SJSA1 (cell line): ENCODE measurements around the gene DMRTC2. TPM values are rescaled to one million over a fixed set of nuclear protein-coding genes. Genes with fewer than 3 reads are reported as not detected.

ENCODE experiments used
- DNase-seq, 2 experiments: peaks; one replicate each; pipeline ENCODE4 v3.0.0-alpha.2; 2015 to 2020; ENCODE audit warnings: low spot score in 2 of 2, low read depth in 1 of 2
- H3K27ac ChIP-seq: fragments of 250-450 bp; sonication (Bioruptor Pico); 2 replicates; pipeline ENCODE4 v1.5.1; 2020; ENCODE audit warnings: mild to moderate bottlenecking, moderate library complexity
- H3K27me3 ChIP-seq: fragments of 250-450 bp; sonication (Bioruptor Pico); replicated peaks from 2 replicates; pipeline ENCODE4 v1.5.1; 2020; ENCODE audit warnings: mild to moderate bottlenecking, moderate library complexity
- H3K36me3 ChIP-seq: fragments of 250-450 bp; sonication (Bioruptor Pico); 2 replicates; pipeline ENCODE4 v1.5.1; 2020; ENCODE audit warnings: mild to moderate bottlenecking
- H3K4me1 ChIP-seq: fragments of 250-450 bp; sonication (Bioruptor Pico); replicated peaks from 2 replicates; pipeline ENCODE4 v1.6.1; 2021; ENCODE audit warnings: mild to moderate bottlenecking
- H3K4me3 ChIP-seq: fragments of 250-450 bp; sonication (Bioruptor Pico); 2 replicates; pipeline ENCODE4 v1.5.1; 2020; ENCODE audit warnings: mild to moderate bottlenecking
- H3K9me3 ChIP-seq: fragments of 250-450 bp; sonication (Bioruptor Pico); replicated peaks from 2 replicates; pipeline ENCODE4 v1.5.1; 2020; ENCODE audit warnings: mild to moderate bottlenecking
- total RNA-seq: library from RNA; depleted of rRNA; stranded (reverse); fragments of >200 nt; shearing (Covaris generic); gene quantifications from 2 replicates; pipeline ENCODE4 v1.2.3, GENCODE V29; 2014

The DMRTC2 gene
- total RNA-seq, 1 experiment from 2014 or later = not detected

DNA sequence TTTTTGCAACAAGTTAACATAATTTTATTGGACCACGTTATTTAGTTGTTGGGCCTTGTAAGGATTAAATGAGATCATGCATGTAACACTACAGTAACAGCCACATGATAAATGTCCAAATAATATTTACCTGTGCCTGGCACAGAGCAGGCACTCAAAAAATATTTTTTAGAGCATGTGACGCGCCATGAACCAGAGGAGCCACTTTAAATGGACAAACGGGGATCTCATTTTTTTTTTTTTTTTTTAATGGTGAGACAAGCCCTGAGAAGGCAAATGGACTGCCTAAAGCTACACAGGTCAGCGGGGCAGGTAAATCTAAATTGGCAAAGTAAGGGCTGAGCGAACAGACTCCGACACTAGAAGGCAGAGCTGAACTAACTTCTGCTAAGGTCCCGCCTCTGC, 14.4 kb downstream of the DMRTC2 start:
- H3K9me3 ChIP-seq = no peaks in the 10 kb centered on the region
- peaks cover 42% of the 10 kb centered on the region for H3K36me3 ChIP-seq
- H3K4me3 ChIP-seq = peak overlapping the region; percentile 89
- no peak overlapping the region for H3K27ac ChIP-seq
- H3K4me1 ChIP-seq = peaks cover 14% of the 10 kb centered on the region
- DNase-seq = no peak
- peaks cover 31% of the 10 kb centered on the region for H3K27me3 ChIP-seq

DNA sequence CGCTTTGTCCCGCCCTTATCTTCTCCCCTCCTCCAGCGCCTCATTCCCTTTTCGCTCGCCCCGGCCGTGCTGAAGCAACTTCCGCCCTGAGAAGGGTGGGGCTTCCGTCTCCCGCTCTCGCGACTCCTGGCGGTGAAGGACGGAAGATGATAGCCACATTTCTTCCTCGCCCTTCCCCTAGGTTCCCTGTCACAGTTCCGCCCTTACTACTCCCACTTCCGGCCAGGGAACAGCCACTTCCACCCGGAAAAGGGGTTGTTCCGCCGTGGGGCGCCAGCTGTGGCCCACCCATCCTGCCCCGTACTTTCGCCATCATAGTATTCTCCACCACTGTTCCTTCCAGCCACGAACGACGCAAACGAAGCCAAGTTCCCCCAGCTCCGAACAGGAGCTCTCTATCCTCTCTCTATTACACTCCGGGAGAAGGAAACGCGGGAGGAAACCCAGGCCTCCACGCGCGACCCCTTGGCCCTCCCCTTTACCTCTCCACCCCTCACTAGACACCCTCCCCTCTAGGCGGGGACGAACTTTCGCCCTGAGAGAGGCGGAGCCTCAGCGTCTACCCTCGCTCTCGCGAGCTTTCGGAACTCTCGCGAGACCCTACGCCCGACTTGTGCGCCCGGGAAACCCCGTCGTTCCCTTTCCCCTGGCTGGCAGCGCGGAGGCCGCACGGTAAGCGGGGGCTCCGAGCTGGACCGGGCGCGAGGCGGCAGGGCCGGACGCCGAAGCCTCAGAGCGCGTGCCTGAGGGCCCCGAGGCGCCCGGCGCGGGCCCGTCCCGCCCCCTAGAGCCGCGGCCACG, 15.0 kb downstream of the DMRTC2 start, which contains the start of gene RPS19:
Gene RPS19, plus strand, starts transcription at position 638 of the 801 bp plus-strand sequence. CDS start 520 bp downstream, outside the sequence.
- DNase-seq = peak; percentile 98 to 99
- Histone ChIP-seq H3K27me3 (peaks cover 25% of the 10 kb centered on the region), H3K9me3 (no peaks in the 10 kb centered on the region), H3K36me3 (peaks cover 48% of the 10 kb centered on the region), H3K27ac (peak within 1 kb of the TSS; percentile 76), H3K4me1 (peaks cover 14% of the 10 kb centered on the region), H3K4me3 (peak within 1 kb of the TSS; percentile 89)

DNA sequence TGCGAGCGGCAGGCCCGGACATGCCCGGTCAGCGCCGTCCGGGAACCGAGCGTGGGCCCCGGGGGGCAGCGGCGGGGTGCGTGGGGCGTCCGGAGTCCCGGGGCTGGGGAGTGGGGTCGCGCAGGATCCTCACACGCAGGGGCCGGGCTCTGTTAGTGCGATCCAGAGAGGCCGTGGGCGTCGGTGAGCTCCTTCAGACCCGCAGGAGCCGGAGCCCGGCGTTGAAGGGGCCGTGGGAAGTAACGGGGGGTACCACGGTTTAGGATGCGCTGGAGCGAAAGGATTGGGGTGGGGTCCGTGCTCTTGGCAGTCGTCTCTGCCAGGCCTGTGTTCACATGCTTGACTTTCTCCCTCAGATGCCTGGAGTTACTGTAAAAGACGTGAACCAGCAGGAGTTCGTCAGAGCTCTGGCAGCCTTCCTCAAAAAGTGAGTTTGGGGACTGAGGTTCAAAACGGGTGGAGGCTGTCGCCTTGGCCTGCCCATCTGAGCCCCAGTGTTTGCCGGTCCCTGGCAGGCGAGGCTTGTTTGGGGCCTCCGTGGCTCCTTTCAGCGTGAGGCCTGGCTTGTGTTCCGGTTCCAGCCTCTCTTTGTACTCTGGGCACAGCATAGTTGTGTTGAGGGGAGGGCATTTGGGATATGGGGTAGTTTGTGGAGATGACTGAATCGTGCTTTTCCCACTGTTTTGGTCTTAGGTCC, 15.7 kb downstream of the DMRTC2 start:
- peak overlapping the region; percentile 76 for H3K27ac ChIP-seq
- no peak for DNase-seq
- H3K4me1 ChIP-seq = peaks cover 14% of the 10 kb centered on the region
- peaks cover 19% of the 10 kb centered on the region for H3K27me3 ChIP-seq
- H3K4me3 ChIP-seq = peak overlapping the region; percentile 89
- no peaks in the 10 kb centered on the region for H3K9me3 ChIP-seq
- peaks cover 55% of the 10 kb centered on the region for H3K36me3 ChIP-seq

GRCh38 chr19:41861116-41861768, 16.4 kb downstream of the DMRTC2 start:
- DNase-seq = no peak
- H3K9me3 ChIP-seq = no peaks in the 10 kb centered on the region
- peaks cover 62% of the 10 kb centered on the region for H3K36me3 ChIP-seq
- peaks cover 19% of the 10 kb centered on the region for H3K27me3 ChIP-seq
- peak overlapping the region; percentile 89 for H3K4me3 ChIP-seq
- H3K27ac ChIP-seq = peak overlapping the region; percentile 76
- H3K4me1 ChIP-seq = peaks cover 14% of the 10 kb centered on the region

DNA sequence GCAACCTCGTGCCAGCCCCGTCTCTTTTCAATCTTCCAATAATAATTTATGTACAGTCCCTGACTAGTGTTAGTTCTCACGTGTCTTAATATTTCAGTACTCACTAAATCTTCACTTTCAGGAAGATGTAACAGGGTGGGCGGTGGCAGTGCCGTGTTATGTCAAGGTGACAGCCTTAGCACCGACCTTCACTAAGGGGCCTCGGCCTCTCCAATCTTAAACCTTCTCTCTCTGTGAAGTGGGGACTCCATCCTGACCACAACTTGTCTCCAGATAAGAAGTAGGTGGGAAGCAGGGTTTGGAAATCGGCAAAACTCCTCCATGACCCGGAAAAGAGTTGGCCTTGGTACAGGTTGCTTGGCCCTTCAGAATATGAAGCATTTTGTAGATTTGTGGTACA, 17.0 kb downstream of the DMRTC2 start:
- no peak overlapping the region for H3K27ac ChIP-seq
- peaks cover 68% of the 10 kb centered on the region for H3K36me3 ChIP-seq

DNA sequence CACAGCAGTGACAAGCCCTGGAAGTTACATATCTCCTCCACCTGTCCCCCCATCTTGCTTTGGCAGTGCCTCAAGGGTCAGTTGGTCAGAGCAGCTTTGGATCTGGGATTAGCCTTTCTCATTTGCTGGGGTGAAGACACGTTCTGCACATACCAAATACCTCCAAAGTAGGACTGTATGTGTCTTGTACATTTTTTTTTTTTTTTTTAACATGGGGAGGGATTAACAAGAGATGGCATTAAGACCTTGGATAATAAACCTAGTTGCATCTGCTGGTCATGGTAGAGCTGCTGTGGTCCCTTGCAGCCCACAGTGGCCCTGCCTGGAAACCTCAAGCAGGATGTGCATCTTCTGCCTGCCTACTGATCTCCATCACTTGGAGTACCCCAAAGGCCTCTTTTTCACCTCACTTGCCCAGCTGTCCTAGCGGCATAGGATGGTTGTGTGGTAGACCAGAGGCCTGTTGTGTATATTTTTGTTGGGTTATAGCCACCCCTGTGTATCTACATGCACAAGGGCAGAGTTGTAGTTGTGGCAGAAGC, 17.7 kb downstream of the DMRTC2 start:
- no peak overlapping the region for H3K4me3 ChIP-seq
- no peak for DNase-seq
- no peak overlapping the region for H3K27ac ChIP-seq
- peaks cover 14% of the 10 kb centered on the region for H3K4me1 ChIP-seq
- H3K9me3 ChIP-seq = no peaks in the 10 kb centered on the region
- H3K27me3 ChIP-seq = peaks cover 16% of the 10 kb centered on the region
- H3K36me3 ChIP-seq = peaks cover 75% of the 10 kb centered on the region

More for the DNA sequence above, 17.0 kb downstream of the DMRTC2 start:
- Histone ChIP-seq H3K4me3 (no peak overlapping the region), H3K27me3 (peaks cover 19% of the 10 kb centered on the region), H3K9me3 (no peaks in the 10 kb centered on the region), H3K4me1 (peaks cover 14% of the 10 kb centered on the region)
- no peak for DNase-seq

DNA sequence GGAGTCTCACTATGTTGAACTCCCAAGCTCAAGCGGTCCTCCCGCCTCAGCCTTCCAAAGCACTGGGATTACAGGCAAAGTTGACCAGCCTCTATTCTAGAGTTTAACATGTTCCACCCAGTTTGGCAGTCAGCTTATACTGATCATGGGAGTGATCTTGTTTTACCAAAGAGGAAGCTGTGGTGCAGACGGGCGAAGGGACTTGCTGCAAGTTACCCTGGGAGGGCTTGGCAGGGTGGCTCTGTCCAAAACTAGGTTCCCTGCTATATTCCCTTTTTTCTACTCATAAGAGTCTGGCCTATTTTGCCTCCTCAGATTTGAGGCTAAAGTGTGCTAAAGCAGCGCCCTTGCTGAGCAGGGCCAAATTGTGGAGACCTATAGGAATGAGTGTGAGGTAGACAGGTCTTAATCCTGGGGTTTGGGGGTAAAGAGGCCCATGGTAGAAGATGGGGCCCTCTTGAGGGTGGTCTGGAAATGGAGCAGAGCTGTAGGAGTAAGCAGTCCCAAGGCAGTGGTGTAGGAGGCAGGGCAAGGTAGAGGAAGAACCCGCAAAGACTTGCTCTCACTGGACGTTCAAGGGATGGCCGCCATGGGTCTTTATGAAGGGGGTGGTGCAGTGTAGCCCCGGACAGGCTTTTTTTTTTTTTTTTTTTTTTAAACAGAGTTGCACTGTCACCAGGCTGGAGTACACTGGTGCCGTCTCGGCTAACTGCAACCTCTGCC, 18.5 kb downstream of the DMRTC2 start:
- DNase-seq = no peak
- H3K9me3 ChIP-seq = no peaks in the 10 kb centered on the region
- H3K36me3 ChIP-seq = peaks cover 83% of the 10 kb centered on the region
- H3K27ac ChIP-seq = no peak overlapping the region
- H3K4me3 ChIP-seq = no peak overlapping the region
- peaks cover 14% of the 10 kb centered on the region for H3K4me1 ChIP-seq
- peaks cover 7% of the 10 kb centered on the region; the same call in 1 of the 2 replicates for H3K27me3 ChIP-seq

DNA sequence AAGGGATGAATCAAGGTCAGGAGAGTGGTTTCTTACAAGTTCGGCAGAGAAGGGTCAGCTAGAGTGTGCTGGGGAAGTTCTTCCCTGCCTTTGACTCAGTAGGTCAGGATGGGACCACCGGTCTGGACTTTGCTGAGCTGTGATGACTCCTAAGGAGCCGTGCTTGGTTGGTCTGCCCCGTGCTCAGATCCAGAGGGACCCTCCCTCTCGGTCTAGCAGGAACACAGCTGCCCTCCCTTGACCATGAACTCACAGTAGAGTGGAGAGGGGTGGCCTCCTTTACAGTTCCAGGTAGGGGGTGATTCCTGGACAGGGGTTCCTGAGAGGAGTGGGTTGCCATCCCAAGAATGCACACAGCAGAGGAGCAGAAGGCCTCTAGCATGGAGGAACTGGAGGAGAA, 19.5 kb downstream of the DMRTC2 start:
- Histone ChIP-seq H3K27me3 (no peaks in the 10 kb centered on the region), H3K4me1 (peaks cover 10% of the 10 kb centered on the region), H3K4me3 (no peak overlapping the region), H3K36me3 (peaks cover 93% of the 10 kb centered on the region), H3K27ac (no peak overlapping the region), H3K9me3 (no peaks in the 10 kb centered on the region)
- no peak for DNase-seq

GRCh38 chr19:41866284-41866683, 21.4 kb downstream of the DMRTC2 start:
- no peaks in the 10 kb centered on the region for H3K9me3 ChIP-seq
- peaks cover 5% of the 10 kb centered on the region for H3K4me1 ChIP-seq
- H3K36me3 ChIP-seq = peaks cover 100% of the 10 kb centered on the region
- no peak for DNase-seq
- H3K27ac ChIP-seq = no peak overlapping the region
- no peaks in the 10 kb centered on the region for H3K27me3 ChIP-seq
- no peak overlapping the region for H3K4me3 ChIP-seq

DNA sequence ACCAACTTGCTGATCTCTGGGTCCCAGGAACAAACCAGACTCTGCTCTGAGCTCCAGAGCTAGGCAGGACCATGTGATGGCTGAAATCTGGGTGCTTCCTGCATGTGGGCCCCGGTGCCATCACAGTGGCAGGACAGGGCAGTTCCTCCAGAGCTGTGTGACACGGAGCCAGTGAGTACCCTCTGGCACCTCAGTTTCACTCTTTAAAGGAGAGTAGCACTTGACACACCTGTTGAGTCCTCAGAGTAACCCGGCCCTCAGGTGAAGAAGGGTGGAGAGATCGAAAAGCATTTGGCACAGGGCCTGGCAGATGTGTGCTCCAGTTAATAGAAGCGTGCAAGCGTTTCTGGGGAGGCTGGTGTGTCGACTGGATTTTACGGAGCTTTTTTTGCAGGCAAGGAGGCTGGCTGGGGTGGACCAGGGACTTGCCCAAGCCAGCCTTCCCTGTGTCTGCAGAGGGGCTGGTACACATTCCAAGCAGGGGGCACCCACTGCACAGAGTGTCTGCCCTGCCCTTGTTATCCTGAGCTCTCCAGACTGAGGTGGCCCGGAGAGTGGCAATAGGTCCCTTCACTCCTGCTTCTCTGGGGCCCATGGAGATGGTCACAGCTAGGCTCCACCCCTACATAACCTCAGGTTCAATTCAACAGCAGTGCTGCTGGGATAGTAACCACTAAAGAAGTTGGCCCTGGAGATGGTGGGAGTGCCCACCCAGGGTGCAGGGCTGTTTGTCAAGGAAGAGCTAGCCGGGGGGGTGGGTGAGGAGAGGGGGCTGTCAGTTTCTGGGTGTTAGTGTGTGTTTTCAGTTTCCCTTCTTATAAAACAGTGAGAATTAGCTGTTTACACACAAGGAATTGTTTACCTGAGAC, 23.5 kb downstream of the DMRTC2 start:
- Histone ChIP-seq H3K27me3 (no peaks in the 10 kb centered on the region), H3K27ac (no peak overlapping the region), H3K9me3 (no peaks in the 10 kb centered on the region), H3K36me3 (peaks cover 100% of the 10 kb centered on the region), H3K4me3 (no peak overlapping the region), H3K4me1 (no peaks in the 10 kb centered on the region)
- DNase-seq = no peak

DNA sequence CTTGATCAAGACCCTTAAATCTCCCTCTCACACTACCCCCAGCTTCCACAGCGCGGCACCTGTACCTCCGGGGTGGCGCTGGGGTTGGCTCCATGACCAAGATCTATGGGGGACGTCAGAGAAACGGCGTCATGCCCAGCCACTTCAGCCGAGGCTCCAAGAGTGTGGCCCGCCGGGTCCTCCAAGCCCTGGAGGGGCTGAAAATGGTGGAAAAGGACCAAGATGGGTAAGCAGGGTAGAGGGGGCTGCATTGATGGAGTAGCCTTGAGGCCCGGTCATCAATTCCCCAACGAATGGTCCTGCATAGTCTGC, 24.1 kb downstream of the DMRTC2 start:
- DNase-seq = no peak
- Histone ChIP-seq H3K36me3 (peaks cover 97% of the 10 kb centered on the region), H3K9me3 (no peaks in the 10 kb centered on the region), H3K27me3 (no peaks in the 10 kb centered on the region), H3K27ac (no peak overlapping the region), H3K4me3 (no peak overlapping the region), H3K4me1 (no peaks in the 10 kb centered on the region)

DNA sequence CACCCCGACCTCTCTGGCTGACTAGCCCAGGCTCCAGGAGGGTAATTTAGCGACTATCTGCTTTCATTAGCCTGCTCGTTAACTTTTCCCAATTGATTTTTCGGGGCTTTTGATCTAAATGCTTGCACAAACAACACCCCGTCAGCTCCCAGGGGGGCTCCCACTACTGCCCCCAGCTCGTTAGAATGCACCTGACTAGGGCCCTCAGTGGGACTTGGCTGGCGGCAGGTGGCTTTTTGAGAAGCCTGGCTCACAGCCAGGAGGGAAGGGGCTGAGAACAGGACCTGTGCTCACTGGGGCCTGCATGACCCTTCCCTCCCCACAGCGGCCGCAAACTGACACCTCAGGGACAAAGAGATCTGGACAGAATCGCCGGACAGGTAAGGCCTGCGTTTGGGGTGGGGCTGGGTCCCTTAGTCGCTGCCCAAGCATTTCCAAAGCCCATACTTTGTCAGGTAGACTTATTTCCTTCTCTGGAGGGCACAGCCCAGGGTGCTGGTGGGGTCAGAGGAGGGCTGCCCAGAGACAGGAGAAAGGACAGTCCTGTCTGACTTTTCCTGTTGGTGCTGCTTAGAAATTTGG, 24.6 kb downstream of the DMRTC2 start:
- no peak overlapping the region for H3K27ac ChIP-seq
- H3K4me3 ChIP-seq = no peak overlapping the region
- H3K9me3 ChIP-seq = no peaks in the 10 kb centered on the region
- peaks cover 92% of the 10 kb centered on the region for H3K36me3 ChIP-seq
- no peaks in the 10 kb centered on the region for H3K27me3 ChIP-seq
- H3K4me1 ChIP-seq = no peaks in the 10 kb centered on the region
- DNase-seq = no peak
